ENCODE data around the gene MAP3K7CL.

Gene MAP3K7CL

DNA sequence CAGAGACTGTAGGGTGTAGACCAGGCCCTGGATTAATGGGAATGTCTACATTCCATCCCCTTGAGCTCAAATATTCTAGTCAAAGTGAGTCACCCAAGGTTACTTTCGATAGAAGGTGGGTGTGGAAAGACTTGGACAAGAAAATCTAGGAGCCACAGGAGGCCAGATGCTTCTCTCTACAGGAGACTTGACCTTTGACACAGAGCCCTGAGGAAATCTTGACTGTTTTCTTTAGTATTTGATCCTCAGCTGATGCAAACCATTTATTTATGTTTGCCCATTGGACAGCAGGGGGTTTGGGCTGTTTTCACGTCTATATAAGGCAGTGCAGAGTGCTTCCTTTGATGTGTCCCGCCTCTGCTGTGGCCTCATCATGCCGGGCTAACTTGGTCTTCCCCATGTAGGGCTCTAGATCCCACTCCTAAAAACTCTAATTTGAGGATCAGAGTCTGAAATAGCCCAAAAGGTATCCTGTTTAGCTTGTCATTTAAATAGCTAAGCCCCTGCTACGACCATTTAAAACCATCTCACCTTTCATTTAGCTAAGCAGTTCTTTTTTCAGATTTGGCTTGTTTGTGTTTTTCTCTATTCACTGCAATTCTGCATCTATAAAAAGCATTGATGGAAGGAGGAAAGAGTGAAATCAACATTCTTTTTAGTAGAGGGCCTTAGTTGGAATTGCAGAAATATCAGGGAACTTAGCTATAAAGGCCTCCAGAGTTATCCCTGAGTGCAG, 15.5 kb upstream of the MAP3K7CL start:
- no peak overlapping the region for H3K4me3 ChIP-seq (ENCODE audit: low read depth, low read length)
- no peak for DNase-seq (ENCODE audit: low read depth)
- TF ChIP-seq, protein P1, sequence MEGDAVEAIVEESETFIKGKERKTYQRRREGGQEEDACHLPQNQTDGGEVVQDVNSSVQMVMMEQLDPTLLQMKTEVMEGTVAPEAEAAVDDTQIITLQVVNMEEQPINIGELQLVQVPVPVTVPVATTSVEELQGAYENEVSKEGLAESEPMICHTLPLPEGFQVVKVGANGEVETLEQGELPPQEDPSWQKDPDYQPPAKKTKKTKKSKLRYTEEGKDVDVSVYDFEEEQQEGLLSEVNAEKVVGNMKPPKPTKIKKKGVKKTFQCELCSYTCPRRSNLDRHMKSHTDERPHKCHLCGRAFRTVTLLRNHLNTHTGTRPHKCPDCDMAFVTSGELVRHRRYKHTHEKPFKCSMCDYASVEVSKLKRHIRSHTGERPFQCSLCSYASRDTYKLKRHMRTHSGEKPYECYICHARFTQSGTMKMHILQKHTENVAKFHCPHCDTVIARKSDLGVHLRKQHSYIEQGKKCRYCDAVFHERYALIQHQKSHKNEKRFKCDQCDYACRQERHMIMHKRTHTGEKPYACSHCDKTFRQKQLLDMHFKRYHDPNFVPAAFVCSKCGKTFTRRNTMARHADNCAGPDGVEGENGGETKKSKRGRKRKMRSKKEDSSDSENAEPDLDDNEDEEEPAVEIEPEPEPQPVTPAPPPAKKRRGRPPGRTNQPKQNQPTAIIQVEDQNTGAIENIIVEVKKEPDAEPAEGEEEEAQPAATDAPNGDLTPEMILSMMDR (IDR thresholded peaks at IDR 0.05; ENCODE audit: low read depth, low read length, missing control alignments), result no peak

DNA sequence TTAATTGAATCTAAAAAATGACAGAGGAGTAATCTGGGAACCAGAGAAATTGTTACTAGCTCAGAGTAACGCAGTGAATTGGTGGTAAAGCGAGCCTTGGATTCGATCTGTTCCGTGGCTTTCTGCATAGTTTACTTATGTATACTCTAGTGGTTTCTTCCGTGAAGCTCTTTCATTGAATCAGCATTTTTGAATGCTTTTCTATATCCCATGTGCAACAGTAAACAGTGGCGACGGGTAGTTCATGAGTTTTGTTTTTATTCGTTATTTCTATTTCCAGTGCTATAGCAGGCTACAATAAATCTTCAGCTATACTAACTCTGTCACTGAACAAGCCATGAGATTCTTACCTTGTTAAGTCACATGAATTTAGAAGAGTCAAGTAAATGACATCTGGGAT, 14.5 kb upstream of the MAP3K7CL start:
- no peak for DNase-seq (ENCODE audit: low read depth)
- TF ChIP-seq, protein P1 (IDR thresholded peaks at IDR 0.05; ENCODE audit: low read depth, low read length, missing control alignments), result no peak
- no peak overlapping the region for H3K4me3 ChIP-seq (ENCODE audit: low read depth, low read length)

DNA sequence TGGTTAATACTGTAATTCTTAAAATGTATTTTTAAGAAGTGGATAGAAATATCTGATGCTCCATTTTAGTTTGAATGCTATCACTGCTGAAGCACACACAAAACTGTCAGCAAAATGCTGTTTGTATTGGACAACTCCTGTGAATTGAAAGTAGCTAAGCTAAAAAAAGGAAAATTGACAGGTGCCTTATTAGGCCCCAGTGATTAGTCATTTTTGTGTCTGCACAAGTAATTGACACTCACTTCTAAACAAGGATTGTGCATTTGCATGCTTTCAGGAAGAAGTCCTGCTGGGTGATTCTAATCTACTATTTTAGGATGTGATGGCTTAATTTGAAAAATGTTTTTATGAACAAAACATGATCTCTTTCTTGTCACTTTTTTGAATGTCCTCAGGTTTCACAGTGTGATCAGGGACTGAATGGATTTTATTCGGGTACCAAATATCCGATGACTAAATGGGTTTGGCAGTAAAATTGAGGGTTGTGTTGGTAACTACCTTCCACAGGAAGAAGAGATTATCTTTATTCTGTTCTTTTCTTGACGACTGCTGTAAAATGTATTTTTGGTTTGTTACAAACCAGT, 13.0 kb upstream of the MAP3K7CL start:
- peak; percentile 43 for DNase-seq (ENCODE audit: low read depth)
- H3K4me3 ChIP-seq (ENCODE audit: low read depth, low read length), result no peak overlapping the region
- TF ChIP-seq, protein P1 (IDR thresholded peaks at IDR 0.05; ENCODE audit: low read depth, low read length, missing control alignments), result no peak

DNA sequence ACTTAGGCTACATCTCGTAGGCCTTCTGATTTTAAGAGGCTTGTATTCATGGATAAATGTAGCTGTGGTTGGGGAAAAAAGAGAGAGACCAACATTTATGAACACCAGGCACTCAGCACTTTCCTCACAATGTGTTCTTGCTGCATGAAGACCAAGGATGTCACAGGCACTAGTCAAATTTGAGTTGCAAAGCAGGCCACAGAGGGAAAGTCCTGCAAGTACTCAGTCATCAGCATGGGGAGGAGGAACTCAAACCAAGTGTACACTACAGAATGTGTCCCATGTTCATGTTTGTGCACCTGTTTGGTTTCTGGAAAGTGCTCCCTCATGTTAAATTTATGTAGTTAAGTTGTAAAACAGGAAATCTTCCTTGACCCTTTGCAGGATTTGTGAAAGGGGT, 8.7 kb upstream of the MAP3K7CL start:
- TF ChIP-seq, protein P1 (IDR thresholded peaks at IDR 0.05; ENCODE audit: low read depth, low read length, missing control alignments), result no peak
- peak; percentile 76 for DNase-seq (ENCODE audit: low read depth)
- H3K4me3 ChIP-seq (ENCODE audit: low read depth, low read length), result peak overlapping the region; percentile 57

DNA sequence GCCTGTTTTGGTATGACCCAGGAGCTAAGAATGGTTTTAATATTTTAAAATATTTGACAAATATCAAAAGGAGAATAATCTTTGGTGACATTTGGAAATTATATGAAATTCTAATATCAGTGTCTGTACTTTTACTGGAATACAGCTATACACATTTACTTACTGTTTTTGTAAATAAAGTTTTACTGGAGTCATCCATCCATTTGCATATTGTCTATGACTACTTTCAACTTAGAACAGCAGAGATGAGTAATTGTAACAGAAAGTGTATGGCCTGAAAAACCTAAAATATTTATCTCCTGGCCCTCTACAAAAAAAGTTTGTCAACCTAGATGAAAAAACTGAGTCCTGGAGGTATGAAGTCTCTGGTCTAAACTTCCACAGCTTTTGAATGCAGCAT, 5.8 kb upstream of the MAP3K7CL start:
- TF ChIP-seq, protein P1 (IDR thresholded peaks at IDR 0.05; ENCODE audit: low read depth, low read length, missing control alignments), result no peak
- H3K4me3 ChIP-seq (ENCODE audit: low read depth, low read length), result peak overlapping the region; percentile 27; the same call in 1 of the 2 replicates
- no peak for DNase-seq (ENCODE audit: low read depth)

DNA sequence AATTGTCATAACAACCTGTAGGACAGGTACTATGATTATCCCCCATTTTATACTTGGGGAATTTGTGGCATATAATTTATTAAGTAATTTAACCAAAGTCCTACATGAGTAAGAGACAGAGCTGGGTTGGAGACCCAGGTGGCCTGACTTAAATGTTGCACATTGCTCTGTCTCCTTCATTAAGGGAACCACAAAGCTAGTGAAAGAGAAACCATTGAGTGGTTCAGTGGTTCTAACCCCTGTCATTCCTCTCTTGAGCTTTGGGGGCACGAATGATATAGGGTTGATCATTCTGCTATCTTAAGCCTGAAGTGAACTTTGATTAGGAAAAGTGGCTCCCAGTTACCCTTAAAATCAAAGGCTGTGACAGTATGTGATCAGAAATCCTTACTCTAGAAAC, 5.3 kb upstream of the MAP3K7CL start:
- H3K4me3 ChIP-seq (ENCODE audit: low read depth, low read length), result peak overlapping the region; percentile 27; the same call in 1 of the 2 replicates
- TF ChIP-seq, protein P1 (IDR thresholded peaks at IDR 0.05; ENCODE audit: low read depth, low read length, missing control alignments), result peak; percentile 12
- peak; percentile 67 for DNase-seq (ENCODE audit: low read depth)

Data from GM12864 (cell line).